HCT116 (cell line): ENCODE results near the gene MFRP. TPM values are rescaled to one million over a fixed set of nuclear protein-coding genes. Genes with fewer than 3 reads are reported as not detected.

Experiments used
- ATAC-seq: fragments of 200-7000 bp; cut with Tn5 transposase; 2 replicates; pipeline ENCODE4 v1.9.1; 2020; ENCODE audit warnings: mild to moderate bottlenecking, moderate library complexity
- BruUV-seq: library from RNA; stranded (reverse); fragments of 400-500 nt; replicated peaks from 2 replicates; lab custom pipeline; 2021; lab: Mats Ljungman, UMichigan
- CTCF ChIA-PET: fragments of 300-600 bp; sonication (Branson Sonifier 250); formaldehyde crosslinking; loops from one replicate; lab custom pipeline; 2021; ENCODE audit warnings: antibody characterized with exemption; lab: Charles Lee
- POLR2A ChIA-PET: fragments of 300-600, 350-600 bp; sonication (Branson Sonifier 250); formaldehyde crosslinking; loops from one replicate; lab custom pipeline; 2021; ENCODE audit warnings: antibody characterized with exemption; lab: Charles Lee
- RAD21 ChIA-PET, 2 experiments: fragments of 300-600 bp; sonication (Branson Sonifier 250); formaldehyde crosslinking; loops; one replicate each; lab custom pipeline; 2023; ENCODE audit warnings: low total read pairs in 2 of 2; ENCODE audit not compliant: uncharacterized antibody in 2 of 2, unreplicated experiment in 2 of 2, low non-redundant PET in 1 of 2; lab: Charles Lee
- DNase-seq: peaks from one replicate; pipeline ENCODE4 v3.0.0-alpha.2; 2010; ENCODE audit warnings: low read depth, low spot score
- H2AFZ ChIP-seq: fragments of 200-600 bp; shearing (Covaris generic), sonication (generic); 2 replicates; pipeline ENCODE4 v1.6.1; 2017; ENCODE audit warnings: low read depth, mixed run types, mixed read lengths, antibody characterized with exemption, low read length; ENCODE audit not compliant: poor library complexity, severe bottlenecking
- H3K27ac ChIP-seq: 2 replicates; pipeline ENCODE4 v1.5.1; 2012; ENCODE audit warnings: low read depth, low read length
- H3K27me3 ChIP-seq: fragments of 200-600 bp; sonication (generic); 2 replicates; pipeline ENCODE4 v1.6.1; 2016; ENCODE audit warnings: mixed run types, low read length, mixed read lengths; ENCODE audit not compliant: insufficient read depth
- H3K36me3 ChIP-seq, 2 experiments: fragments of 200-500 bp in 1 of 2; fragments of 200-600 bp in 1 of 2; sonication (Bioruptor generic) in 1 of 2; sonication (generic) in 1 of 2; 2 replicates each; pipeline versions ENCODE4 v1.5.1 to v1.6.1; 2014 to 2016; ENCODE audit warnings: low read length in 2 of 2, inconsistent platforms in 1 of 2, mixed read lengths in 1 of 2, mixed run types in 1 of 2; ENCODE audit not compliant: insufficient read depth in 2 of 2, control insufficient read depth in 1 of 2
- H3K4me1 ChIP-seq, 2 experiments: fragments of 200-600 bp in 1 of 2; sonication (generic) in 1 of 2; 2 replicates each; pipeline versions ENCODE4 v1.5.1 to v1.6.1; 2012 to 2017; ENCODE audit warnings: low read length in 2 of 2, inconsistent platforms in 1 of 2, mild to moderate bottlenecking in 1 of 2, mixed read lengths in 1 of 2, mixed run types in 1 of 2, moderate library complexity in 1 of 2; ENCODE audit not compliant: insufficient read depth in 2 of 2, control insufficient read depth in 1 of 2
- H3K4me2 ChIP-seq: fragments of 200-600 bp; sonication (generic); 2 replicates; pipeline ENCODE4 v1.6.1; 2017; ENCODE audit warnings: mixed run types, low read length, mixed read lengths
- H3K4me3 ChIP-seq, 2 experiments: fragments of 200-600 bp in 1 of 2; sonication (generic) in 1 of 2; replicated peaks in 1 of 2; 2 replicates each; pipeline ENCODE4 v1.5.1; 2011 to 2016; ENCODE audit warnings: low read length in 2 of 2, control low read depth in 1 of 2, low read depth in 1 of 2, mild to moderate bottlenecking in 1 of 2, mixed read lengths in 1 of 2, mixed run types in 1 of 2
- H3K79me2 ChIP-seq: fragments of 200-600 bp; sonication (generic); 2 replicates; pipeline ENCODE4 v1.6.1; 2017; ENCODE audit warnings: mild to moderate bottlenecking, mixed run types, low read length, moderate library complexity, mixed read lengths; ENCODE audit not compliant: insufficient read depth
- H3K9ac ChIP-seq: fragments of 200-600 bp; sonication (generic); 2 replicates; pipeline ENCODE4 v1.6.1; 2016; ENCODE audit warnings: low read length, mixed read lengths
- H3K9me2 ChIP-seq: fragments of 200-600 bp; sonication (generic), shearing (Covaris generic); 2 replicates; pipeline ENCODE4 v1.6.1; 2017; ENCODE audit warnings: mixed run types, mild to moderate bottlenecking, moderate library complexity; ENCODE audit not compliant: insufficient read depth
- H3K9me3 ChIP-seq, 2 experiments: fragments of 200-500 bp in 1 of 2; fragments of 200-600 bp in 1 of 2; sonication (Bioruptor generic) in 1 of 2; sonication (generic) in 1 of 2; 2 replicates each; pipeline ENCODE4 v1.6.1; 2014 to 2017; ENCODE audit warnings: low read length in 2 of 2, mixed read lengths in 2 of 2, inconsistent platforms in 1 of 2, low read depth in 1 of 2, mild to moderate bottlenecking in 1 of 2, mixed run types in 1 of 2, moderate library complexity in 1 of 2; ENCODE audit not compliant: control insufficient read depth in 1 of 2, insufficient read depth in 1 of 2
- H4K20me1 ChIP-seq: fragments of 200-600 bp; sonication (generic), shearing (Covaris generic); 2 replicates; pipeline ENCODE4 v1.6.1; 2017; ENCODE audit warnings: mixed run types, mild to moderate bottlenecking, moderate library complexity; ENCODE audit not compliant: insufficient read depth
- CBX3 ChIP-seq: IDR thresholded peaks from 2 replicates; pipeline ENCODE4 v1.6.1; 2012; ENCODE audit warnings: low read depth
- EGR1 ChIP-seq: IDR thresholded peaks from 2 replicates; pipeline ENCODE4 v1.6.1; 2012; ENCODE audit warnings: low read depth
- EZH2 ChIP-seq: fragments of 200-600 bp; sonication (generic); IDR thresholded peaks from 2 replicates; pipeline ENCODE4 v1.6.1; 2017; ENCODE audit warnings: antibody characterized with exemption, mixed run types
- EZH2phosphoT487 ChIP-seq: fragments of 200-600 bp; IDR thresholded peaks from 2 replicates; pipeline ENCODE4 v1.6.1; 2018; ENCODE audit warnings: antibody characterized with exemption, borderline replicate concordance
- FOSL1 ChIP-seq: IDR thresholded peaks from 2 replicates; pipeline ENCODE4 v1.6.1; 2012; ENCODE audit warnings: low read depth
- POLR2A ChIP-seq: IDR thresholded peaks from 2 replicates; pipeline ENCODE4 v1.7.0; 2011; ENCODE audit warnings: borderline replicate concordance; ENCODE audit not compliant: insufficient read depth, insufficient read length; ENCODE audit errors: extremely low read depth
- POLR2AphosphoS5 ChIP-seq: IDR thresholded peaks from 2 replicates; pipeline ENCODE4 v1.6.1; 2011; ENCODE audit warnings: mild to moderate bottlenecking, low read depth, low read length, moderate library complexity
- SIN3A ChIP-seq: IDR thresholded peaks from 2 replicates; pipeline ENCODE4 v1.6.1; 2012; ENCODE audit warnings: low read depth
- SP1 ChIP-seq: IDR thresholded peaks from 2 replicates; pipeline ENCODE4 v1.6.1; 2012; ENCODE audit warnings: low read depth
- SRF ChIP-seq: IDR thresholded peaks from 2 replicates; pipeline ENCODE4 v1.6.1; 2012; ENCODE audit warnings: low read depth
- TCF7L2 ChIP-seq: IDR thresholded peaks from 2 replicates; pipeline ENCODE4 v1.7.0; 2011; ENCODE audit warnings: borderline replicate concordance, inconsistent platforms; ENCODE audit not compliant: insufficient read depth, insufficient read length; ENCODE audit errors: extremely low read depth
- YY1 ChIP-seq: IDR thresholded peaks from 2 replicates; pipeline ENCODE4 v1.6.1; 2011; ENCODE audit warnings: low read length, low read depth, moderate library complexity, mild to moderate bottlenecking; ENCODE audit not compliant: insufficient replicate concordance; ENCODE audit errors: extremely low read depth
- ZNF274 ChIP-seq: fragments of 200-500 bp; sonication (Bioruptor generic); IDR thresholded peaks from 2 replicates; pipeline ENCODE4 v1.6.1; 2014; ENCODE audit warnings: mild to moderate bottlenecking, low read depth, low read length, inconsistent platforms
- intact Hi-C: fragments of 100-400 bp; cut with micrococcal nuclease; formaldehyde crosslinking; loops from 2 replicates; pipeline ENCODE4 v1.10.0; 2022
- total RNA-seq: library from RNA; stranded (reverse); gene quantifications from one replicate; pipeline ENCODE4 v1.2.1, GENCODE V29; 2021; ENCODE audit not compliant: unreplicated experiment
- TF ChIP-seq, protein P1 (sequence below): IDR thresholded peaks from 2 replicates; pipeline ENCODE4 v1.6.1; 2012
- TF ChIP-seq, protein P2 (sequence below): IDR thresholded peaks from 2 replicates; pipeline ENCODE4 v1.6.1; 2011; ENCODE audit warnings: mild to moderate bottlenecking, low read length, moderate library complexity; ENCODE audit not compliant: insufficient replicate concordance; ENCODE audit errors: extremely low read depth

The MFRP gene
- total RNA-seq, 1 experiment from 2014 or later: not detected

DNA sequence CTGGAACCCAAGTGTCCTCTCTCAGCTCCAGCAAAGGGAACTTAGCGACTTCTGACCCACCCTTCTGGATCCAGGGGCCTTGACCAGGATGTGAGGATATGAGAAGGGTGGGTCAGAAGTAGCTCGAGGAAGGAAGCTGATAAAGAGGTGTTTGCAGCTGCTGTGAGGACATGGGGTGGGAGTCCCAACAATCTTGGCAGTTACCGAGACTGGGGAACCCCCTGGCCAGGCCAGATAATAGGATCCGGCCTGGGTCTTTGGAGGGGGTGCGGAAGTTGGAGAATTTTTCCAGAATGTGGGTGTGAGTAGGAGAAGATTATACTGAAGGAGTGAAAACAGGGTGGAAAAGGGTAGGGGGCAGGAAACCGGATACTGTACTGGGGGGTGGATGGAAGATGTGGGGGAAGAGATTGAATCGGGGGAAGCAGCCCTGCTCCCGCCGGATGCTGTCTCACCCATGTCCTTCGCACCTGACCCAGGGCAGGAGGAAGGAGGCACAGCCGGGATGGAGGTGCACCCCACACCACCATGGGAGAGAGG lies 26.7 kb downstream of the MFRP start:
- no peak for TF ChIP-seq SRF
- TF ChIP-seq SIN3A: no peak
- TF ChIP-seq, protein P1, sequence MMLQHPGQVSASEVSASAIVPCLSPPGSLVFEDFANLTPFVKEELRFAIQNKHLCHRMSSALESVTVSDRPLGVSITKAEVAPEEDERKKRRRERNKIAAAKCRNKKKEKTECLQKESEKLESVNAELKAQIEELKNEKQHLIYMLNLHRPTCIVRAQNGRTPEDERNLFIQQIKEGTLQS: no peak
- TF ChIP-seq FOSL1: no peak
- TF ChIP-seq YY1: no peak
- no peak for TF ChIP-seq EGR1
- TF ChIP-seq ZNF274: no peak
- TF ChIP-seq TCF7L2: no peak
- TF ChIP-seq CBX3: no peak
- no peak for TF ChIP-seq SP1
- TF ChIP-seq EZH2: no peak
- no peak for TF ChIP-seq EZH2phosphoT487
- TF ChIP-seq, protein P2, sequence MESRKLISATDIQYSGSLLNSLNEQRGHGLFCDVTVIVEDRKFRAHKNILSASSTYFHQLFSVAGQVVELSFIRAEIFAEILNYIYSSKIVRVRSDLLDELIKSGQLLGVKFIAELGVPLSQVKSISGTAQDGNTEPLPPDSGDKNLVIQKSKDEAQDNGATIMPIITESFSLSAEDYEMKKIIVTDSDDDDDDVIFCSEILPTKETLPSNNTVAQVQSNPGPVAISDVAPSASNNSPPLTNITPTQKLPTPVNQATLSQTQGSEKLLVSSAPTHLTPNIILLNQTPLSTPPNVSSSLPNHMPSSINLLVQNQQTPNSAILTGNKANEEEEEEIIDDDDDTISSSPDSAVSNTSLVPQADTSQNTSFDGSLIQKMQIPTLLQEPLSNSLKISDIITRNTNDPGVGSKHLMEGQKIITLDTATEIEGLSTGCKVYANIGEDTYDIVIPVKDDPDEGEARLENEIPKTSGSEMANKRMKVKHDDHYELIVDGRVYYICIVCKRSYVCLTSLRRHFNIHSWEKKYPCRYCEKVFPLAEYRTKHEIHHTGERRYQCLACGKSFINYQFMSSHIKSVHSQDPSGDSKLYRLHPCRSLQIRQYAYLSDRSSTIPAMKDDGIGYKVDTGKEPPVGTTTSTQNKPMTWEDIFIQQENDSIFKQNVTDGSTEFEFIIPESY: no peak
- TF ChIP-seq POLR2A: no peak
- TF ChIP-seq POLR2AphosphoS5: no peak
- Histone ChIP-seq H4K20me1 (no peaks in the 10 kb centered on the region), H3K4me2 (no peak overlapping the region), H3K9ac (no peak overlapping the region), H3K27me3 (no peaks in the 10 kb centered on the region), H3K4me1 (peaks cover 16 to 45% of the 10 kb centered on the region in 2 experiments), H3K79me2 (no peaks in the 10 kb centered on the region; the same call in 1 of the 2 replicates), H3K9me2 (no peaks in the 10 kb centered on the region), H3K36me3 (peaks cover 0 to under 1% of the 10 kb centered on the region in 2 experiments; a peak in 1 of 4 replicates), H2AFZ (no peak overlapping the region), H3K4me3 (no peak overlapping the region), H3K9me3 (no peaks in the 10 kb centered on the region), H3K27ac (no peak overlapping the region)
- RAD21 ChIA-PET: no interaction called here
- ATAC-seq (no peak), DNase-seq (no peak)
- intact Hi-C loops: loop anchor here (5.0 kb wide), 1 partner anchor 217 kb away; the partner anchor contains the start of gene DPAGT1
- CTCF ChIA-PET: interaction anchor here (1.2 kb wide), 1 partner anchor 37 kb away, joined by 3 read pairs; no protein-coding TSS in a partner anchor
- no TSS peak for BruUV-seq
- POLR2A ChIA-PET: no interaction called here
